SK-N-SH treated with all-trans-retinoic acid at 6 μM for 48 hours (cell line): ENCODE data around the gene SERP1.

Experiments
- ISL1 ChIP-seq: fragments of 250-450 bp; sonication (Bioruptor Pico); IDR thresholded peaks from 2 replicates; pipeline ENCODE4 v2.1.2; 2022; ENCODE audit warnings: mild to moderate bottlenecking, moderate library complexity
- ZC3H10 ChIP-seq: fragments of 250-450 bp; sonication (Bioruptor Pico); IDR thresholded peaks from 2 replicates; pipeline ENCODE4 v1.5.1; 2021; ENCODE audit warnings: mild to moderate bottlenecking, moderate library complexity

GRCh38 chr3:150497956-150498355 is 48.3 kb downstream of the SERP1 start:
- TF ChIP-seq ZC3H10 (CRISPR knock-in tag) = no peak
- TF ChIP-seq ISL1 = no peak
